ENCODE data around the gene HOXB2.
"Not testable (repeated sequence)": the region's sequence is repeated elsewhere in the genome, so short reads cannot be mapped to it uniquely, and the experiment has no call there.

Gene HOXB2

DNA sequence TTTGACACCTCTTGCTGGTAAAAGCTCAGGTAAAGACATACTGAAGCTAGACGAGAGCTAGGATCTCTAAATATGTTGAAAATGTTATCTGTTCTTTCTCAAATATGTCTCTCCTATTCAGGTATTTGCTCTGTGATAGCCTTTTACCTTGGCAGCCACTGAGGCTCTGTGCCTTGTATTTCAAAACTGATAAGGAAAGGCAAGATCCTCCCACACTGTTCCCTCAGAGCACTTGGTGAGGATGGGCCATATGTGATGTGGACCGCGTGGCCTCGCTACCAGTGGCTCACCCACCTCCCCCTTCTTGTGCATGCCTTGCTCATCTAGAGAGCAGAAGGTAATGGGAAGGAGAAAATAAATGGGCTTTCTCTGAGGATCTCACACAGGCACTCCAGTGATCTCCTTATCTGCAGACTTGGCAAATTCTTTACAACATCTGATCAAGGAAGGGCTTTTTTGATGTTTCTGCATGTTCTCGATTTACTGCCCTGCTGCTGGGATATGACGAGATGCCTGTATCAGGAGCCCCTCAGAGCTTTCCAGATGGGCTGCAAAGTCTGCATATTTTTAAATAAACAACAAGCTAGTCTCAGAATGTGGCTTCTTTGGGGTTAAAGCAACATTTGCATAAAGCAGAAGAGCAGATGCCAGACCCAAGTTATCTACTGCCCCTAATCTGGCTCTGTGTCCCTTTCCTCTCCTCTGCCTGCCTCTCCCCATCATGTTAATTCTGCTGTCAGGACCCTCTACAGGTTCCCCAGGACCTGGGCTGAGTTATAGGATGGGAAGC lies 31.0 kb downstream of the HOXB2 start:
- no peak for DNase-seq

DNA sequence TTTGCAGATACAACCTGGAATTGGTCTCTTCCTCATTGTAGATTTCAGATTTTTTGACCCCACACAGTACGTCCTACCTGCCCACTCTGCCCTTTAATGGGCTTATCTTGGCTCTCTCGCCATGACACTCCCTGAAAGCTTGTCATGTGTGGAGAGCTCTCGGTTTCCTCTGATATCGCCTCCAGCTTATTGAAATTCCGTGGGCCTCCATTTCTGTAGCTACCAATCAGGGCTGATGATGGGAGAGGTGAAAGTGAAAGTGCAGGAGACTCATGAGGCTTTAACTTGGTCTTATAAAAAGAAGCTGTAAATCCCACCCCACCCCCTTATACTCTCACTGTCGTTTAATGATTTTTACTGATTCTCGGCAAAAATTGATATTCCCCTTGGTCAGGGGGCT lies 31.8 kb downstream of the HOXB2 start:
- DNase-seq = no peak

DNA sequence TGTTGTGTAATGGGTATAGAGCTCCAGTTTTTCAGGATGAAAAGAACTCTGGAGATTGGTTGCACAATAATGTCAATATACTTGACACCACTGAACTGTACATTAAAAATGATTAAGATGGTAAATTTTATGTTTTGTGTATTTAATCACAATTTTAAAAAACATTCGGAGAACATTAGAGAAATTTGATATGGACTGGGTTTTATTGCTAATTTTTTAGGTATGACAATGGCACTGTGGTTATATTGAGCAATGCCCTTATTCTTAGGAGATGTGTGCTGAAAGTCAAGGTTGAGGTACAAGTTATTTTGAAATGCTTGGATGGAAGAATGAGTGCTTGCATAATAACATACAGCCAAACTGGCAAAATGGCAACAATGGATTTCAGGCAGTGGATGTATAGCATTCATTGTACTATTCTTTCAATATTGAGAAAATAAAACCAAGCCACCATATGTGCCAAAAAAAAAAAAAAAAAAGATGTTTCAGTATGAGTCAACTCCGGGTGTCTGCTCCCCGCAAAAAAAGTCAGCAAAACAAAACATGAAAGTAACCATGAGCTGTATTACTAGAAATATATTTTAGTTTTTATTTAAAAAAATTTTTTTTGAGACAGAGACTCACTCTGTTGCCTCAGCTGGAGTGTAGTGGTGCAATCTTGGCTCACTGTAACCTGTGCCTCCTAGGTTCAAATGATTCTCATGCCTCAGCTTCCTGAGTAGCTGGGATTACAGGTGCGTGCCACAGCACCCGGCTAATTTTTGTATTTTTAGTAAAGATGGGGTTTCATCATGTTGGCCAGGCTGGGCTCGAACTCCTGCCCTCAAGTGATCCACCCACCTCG lies 33.9 kb downstream of the HOXB2 start:
- DNase-seq = no peak

DNA sequence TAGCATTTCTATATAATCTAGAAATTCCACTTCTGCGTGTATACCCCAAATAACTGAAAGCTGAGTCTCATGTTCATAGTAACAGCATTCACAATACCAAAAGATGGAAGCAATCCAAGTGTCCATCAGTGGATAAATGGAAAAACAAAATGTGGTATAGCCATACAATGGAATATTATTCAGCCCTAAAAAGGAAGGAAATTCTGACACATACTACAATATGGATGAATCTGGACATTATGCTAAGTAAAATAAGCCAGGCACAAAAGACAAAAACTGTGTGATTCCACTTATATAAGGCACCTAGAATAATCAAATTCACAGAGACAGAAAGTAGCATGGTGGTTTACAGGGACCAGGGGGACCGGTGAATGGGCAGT lies 34.5 kb downstream of the HOXB2 start:
- DNase-seq = no peak

DNA sequence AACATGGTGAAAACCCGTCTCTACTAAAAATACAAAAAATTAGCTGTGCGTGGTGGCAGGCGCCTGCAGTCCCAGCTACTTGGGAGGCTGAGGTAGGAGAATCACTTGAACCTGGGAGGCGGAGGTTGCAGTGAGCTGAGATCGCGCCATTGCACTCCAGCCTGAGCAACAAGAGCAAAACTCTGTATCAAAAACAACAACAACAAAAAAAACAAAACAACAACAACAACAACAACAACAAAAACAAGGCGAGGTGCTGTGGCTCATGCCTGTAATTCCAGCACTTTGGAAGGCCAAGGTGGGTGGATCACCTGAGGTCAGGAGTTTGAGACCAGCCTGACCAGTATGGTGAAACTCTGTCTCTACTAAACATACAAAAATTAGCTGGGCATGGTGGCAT lies 35.2 kb downstream of the HOXB2 start:
- DNase-seq = not testable (repeated sequence)

DNA sequence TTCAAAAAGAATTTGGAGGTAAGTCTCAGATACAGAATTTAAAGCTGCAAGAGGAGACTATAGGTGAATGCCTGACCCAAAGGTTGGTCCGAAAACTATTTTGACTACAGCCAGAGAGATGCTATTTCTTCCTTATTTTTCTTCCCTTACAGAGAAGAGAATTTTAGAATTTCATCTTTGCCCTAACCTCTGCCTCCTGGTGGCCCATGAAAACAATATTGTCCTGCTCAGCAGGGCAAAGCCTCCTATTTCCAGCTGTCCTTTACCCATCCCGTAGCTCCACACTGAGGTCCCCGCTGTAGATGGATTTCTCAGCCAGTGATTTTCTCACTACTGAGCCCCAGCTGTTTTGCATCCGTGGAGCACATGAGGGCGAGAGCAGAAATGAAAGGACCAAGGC lies 38.7 kb downstream of the HOXB2 start:
- no peak for DNase-seq

DNA sequence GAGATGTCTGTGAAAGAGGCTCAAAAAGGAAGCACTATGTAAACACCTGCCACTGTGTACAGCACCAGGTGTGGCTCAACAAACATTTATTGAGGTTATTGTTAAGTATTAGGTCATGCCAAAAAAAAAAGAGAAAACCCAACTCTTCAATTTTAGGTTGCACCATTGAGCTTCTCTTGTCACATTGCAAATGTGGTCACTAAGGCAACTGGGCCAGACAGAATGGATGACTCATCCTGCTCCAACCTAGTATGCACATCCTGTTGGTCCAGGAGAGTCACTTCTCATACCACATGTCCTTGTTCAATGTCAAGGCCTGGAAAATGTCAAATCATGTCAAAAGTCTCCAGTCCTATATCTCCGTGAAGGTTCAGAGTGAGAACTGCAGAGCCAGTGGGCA lies 39.1 kb downstream of the HOXB2 start:
- DNase-seq = peak; percentile 42 to 74 (median 51)

DNA sequence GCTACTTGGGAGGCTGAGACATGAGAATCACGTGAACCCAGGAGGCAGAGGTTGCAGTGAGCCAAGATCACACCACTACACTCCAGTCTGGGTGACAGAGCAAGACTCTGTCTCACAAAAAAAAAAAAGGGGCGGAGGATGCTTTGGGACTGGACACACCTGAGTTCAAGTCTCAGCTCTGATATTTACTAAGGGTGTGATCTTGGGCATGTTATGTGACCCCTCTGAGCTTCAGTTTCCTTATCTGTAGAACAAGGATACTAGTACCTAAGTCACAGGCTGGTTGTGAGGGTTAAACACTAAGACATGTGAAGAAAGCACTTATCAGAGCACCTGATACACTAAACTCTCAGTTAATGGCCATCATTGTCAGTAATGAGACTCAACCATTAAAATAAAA lies 40.0 kb downstream of the HOXB2 start:
- no peak for DNase-seq

DNA sequence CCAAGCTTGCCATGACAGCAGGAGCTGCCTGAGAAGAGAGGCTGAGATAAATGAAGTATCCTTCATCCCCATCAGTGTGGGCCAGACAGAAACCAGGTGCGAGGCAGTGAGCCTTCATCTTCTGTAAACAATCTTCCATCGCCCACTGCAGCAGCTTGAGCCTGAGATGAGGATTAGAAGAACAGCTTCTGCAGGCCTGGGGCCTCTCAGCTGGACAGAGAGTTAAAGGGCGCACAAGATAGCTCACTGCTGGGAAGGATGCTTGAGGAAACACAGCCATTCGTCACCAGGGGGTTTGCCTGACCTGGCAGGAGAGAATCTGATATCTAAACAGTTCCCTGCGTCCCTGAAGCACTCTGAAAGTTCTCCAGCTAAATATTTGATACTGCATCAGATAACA lies 41.2 kb downstream of the HOXB2 start:
- no peak for DNase-seq

DNA sequence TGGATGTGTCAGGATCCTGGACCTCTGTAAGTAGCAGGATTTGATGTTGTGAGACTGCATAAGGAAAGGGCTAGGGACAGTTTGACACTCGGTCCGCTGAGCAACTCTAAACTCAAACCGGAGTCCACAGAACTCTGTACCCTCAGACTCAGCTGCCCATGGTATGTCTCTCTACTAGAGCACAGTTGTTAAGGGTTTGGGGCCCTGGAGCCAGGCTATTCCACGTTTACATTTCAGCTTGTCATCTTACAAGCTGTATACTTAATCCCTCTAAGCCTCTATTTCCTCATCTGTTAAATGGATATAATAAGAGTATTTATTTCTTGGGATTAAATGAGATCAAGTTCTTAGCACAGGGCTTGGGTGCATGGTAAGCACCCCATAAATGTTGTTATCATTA lies 42.0 kb downstream of the HOXB2 start:
- no peak for DNase-seq

DNA sequence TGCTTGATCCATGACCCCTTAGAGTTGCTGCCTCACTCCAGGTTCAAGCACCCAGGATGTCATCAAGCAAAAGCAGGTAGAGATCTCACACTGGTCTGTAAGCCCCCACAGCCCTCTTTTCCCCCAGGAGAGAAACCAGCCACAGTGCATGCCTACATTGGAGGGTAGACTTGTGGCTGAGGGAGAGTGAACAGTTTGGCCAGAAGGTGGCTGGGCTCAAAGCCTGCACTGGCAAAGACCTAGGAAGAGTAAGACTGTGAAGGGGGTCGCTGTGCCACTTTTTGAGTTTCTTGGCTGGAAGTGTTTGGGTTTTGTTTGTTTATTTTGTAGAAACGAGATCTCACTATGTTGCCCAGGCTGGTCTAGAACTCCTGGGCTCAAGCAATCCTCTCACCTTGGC lies 42.6 kb downstream of the HOXB2 start:
- no peak for DNase-seq

DNA sequence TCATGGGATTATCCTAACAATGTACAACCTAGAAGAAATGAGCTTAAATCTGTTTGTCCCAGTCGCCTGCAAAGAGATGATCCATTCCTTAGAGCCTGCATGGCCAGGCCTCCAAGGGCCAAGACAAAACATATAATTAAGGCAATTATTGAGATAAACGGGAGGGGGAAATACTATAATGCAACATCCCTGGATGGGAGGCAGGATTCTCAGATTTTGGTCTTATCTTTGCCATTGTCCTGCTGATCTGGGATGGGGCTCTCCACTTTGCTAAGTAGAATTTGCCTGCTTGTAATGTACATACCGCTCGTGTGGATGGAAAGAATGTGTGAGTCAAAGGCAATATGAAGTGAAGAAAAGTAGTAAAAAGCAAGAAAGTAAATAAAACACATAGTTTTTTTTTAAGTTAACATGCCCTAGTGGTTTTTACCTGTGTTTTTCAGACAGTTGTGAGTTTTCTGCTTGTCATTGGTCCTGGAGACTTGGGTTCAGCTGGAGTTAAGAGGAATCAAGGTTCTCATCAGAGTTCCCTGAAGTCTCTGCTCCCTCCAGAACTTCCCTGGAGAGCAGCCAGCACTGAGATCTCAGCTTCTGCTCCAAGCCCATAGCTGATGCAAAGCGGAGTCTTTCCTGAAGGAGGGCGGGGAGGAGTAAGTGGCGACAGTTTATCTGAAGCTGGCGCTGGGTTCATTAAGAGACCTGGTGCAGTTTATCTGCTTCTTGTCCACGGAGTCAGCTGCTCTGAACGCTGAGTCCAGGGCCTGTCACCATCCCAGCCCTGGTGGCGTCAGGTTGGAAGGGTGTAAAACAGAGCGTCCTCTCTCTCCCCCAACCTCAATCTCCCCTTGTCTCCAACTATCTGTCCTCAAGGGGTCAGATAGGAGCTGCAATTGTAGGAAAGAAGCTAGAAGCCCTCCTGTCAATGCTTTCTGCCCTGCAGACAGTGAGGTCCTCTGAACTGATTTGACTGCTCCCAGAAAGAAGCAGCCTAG lies 44.2 kb downstream of the HOXB2 start:
- DNase-seq = no peak

DNA sequence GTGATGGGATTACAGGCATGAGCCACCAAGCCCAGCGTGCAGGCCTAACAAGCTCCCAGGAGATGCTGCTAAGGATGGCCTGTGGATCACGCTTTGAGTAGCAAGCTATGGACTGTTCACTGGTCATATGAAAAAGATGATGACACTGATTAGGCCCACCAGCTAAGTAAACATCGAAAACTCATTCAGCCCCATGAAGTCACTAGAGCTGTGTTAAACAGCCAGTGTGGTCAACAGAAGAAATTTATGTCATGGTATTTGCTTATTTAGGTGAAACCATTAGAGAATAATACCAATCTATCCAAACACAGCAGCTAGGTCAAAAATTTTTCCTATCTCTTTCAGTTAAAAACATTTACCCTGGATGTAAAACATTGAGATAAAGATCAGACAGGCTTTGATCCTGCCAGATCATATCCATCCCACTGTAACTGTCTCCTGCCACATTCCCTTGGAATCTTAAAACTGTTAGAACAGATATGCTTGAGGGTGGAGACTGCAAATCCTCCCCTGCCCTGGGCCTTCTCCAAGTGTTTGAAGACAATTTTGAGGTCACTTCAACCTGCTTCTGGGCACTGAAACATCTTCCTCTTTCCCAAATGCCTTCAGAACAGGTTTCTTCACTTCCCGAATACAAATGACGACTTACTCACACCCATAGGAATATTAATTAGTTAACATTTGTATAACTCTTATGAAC lies 45.0 kb downstream of the HOXB2 start:
- no peak for DNase-seq

DNA sequence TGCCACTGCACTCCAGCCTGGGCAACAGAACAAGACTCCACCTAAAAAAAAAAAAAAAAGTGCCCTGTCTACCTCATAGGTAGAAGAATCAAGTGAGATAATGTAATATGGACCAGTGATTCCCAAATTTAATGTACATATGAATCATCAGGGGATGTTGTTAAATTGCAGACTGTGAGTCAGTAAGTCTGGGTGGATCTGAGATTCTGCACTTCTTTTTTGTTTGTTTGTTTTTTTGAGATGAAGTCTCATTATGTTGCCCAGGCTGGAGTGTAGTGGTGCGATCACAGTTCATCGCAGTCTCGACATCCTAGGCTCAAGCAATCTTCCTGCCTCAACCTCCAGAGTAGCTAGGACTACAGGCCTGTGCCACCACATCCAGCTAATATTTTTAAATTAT lies 45.7 kb downstream of the HOXB2 start:
- DNase-seq = no peak

DNA sequence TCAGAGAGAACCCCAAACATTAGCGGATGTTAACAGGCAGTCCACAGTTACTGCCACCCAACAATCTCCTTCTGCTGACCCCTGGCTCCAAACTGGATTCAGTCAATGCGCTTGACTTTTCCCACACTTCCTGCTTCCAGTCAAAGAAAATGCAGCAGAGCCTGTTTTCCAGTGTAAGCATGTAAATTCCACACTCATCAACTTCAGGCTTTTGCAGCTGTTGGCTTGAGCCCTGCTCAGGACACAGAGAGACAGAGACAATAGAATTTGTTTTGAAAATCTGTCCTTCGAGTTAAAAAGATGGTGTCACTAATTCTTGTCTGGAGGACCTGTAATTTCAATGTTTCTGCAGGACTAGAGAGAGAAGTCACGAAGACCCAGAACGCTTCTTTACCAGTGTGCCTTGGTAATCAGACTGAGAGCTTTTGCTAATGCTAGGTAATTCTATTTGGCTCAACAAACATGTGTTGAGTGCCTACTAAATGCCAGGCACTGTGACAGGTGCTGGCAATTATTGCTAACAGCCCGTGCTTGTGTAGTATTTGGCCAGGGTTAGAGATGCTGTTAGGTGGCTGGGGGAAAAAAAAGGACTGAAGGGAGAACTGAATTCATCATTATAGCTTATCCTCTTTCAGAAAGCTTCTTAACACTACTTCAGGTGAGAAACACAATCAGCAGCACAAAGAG lies 46.6 kb downstream of the HOXB2 start:
- DNase-seq = no peak

DNA sequence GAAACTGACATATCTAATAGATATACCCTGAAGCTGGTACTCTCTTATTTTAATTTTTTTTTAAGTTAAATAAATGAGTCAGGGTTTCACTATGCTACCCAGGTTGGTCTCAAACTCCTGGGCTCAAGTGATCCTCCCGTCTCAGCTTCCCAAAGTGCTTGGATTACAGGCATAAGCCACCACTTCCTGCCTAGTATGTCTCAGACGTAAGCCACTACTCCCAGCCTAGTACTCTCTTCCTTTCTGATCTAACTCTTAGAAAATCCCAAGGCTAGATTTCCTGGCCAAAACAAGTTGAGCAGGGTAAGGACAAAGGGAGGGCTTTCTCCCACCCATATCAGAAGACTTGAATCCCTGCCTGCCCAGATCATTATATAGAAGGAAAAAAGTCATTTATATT lies 47.8 kb downstream of the HOXB2 start:
- DNase-seq = no peak

DNA sequence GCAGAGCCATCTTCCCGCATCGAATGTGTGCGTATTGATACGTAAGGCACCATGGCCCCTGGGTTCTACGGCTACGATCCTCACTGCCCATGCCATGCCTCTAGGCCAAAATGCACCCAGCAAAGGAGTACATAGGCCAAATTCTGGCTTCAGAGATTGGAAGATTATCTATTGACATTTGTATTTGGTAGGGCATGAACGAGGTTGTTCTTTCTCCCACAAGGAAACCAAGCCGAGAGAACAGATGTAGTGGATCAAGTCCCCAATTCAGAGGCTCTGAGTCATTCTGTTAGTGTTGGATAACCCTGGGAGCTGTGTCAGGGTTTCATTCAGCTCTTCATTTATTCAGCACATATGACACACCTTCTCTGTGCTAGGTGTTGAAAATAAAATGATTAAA lies 50.6 kb downstream of the HOXB2 start:
- DNase-seq = no peak
